GM13977 (cell line): Measurements from ENCODE around the gene CD207.
A peak's percentile ranks its signal among the peaks of the same experiment; 100 is the strongest.

Source experiments
- DNase-seq: peaks from one replicate; pipeline ENCODE4 v3.0.0; 2012; ENCODE audit warnings: low spot score
- CTCF ChIP-seq: IDR thresholded peaks from 2 replicates; pipeline ENCODE4 v1.5.1; 2012; ENCODE audit warnings: mild to moderate bottlenecking, control low read depth; ENCODE audit not compliant: insufficient read depth; ENCODE audit errors: extremely low read depth, missing control alignments
- in situ Hi-C: fragments of 300-500 bp; cut with MboI; formaldehyde crosslinking; loops from one replicate; pipeline ENCODE4 v1.12.0; 2022; ENCODE audit warnings: low sequenced_read_pairs, low pct_unique_long_range_greater_than_20kb, mixed read lengths, inconsistent platforms; ENCODE audit not compliant: unreplicated experiment

CD207 gene

GRCh38 chr2:70861777-70862625 is 26.4 kb upstream of the CD207 start:
- in situ Hi-C loops, result no loop called here
- DNase-seq, result peak; percentile 70
- peak; percentile 94 for TF ChIP-seq CTCF

- no peak for TF ChIP-seq CTCF
- DNase-seq, result no peak
- in situ Hi-C loops, result no loop called here
Measured at GRCh38 chr2:70855667-70856066, 20.1 kb upstream of the CD207 start.

GRCh38 chr2:70854411-70854810 is 18.8 kb upstream of the CD207 start:
- DNase-seq, result no peak
- in situ Hi-C loops, result no loop called here
- TF ChIP-seq CTCF, result no peak

GRCh38 chr2:70852824-70853223 is 17.2 kb upstream of the CD207 start:
- in situ Hi-C loops, result no loop called here
- TF ChIP-seq CTCF, result no peak
- DNase-seq, result no peak

- TF ChIP-seq CTCF, result no peak
- no peak for DNase-seq
- in situ Hi-C loops, result no loop called here
Measured at GRCh38 chr2:70851704-70852103, 16.1 kb upstream of the CD207 start.

GRCh38 chr2:70850925-70851324 is 15.3 kb upstream of the CD207 start:
- no peak for TF ChIP-seq CTCF
- no peak for DNase-seq
- in situ Hi-C loops, result no loop called here
